Measurements from ENCODE around the gene DLGAP3.
"Not testable (repeated sequence)": the region's sequence is repeated elsewhere in the genome, so short reads cannot be mapped to it uniquely, and the experiment has no call there.

GRCh38 chr1:34968297-34968696 lies 38.8 kb upstream of the DLGAP3 start:
- not testable (repeated sequence) for TF ChIP-seq CTCF, POLR2A (IDR thresholded peaks at IDR 0.05)

Measured in body of pancreas (tissue), 4 donors.